ENCODE data around the gene DDX51.

Gene DDX51

DNA sequence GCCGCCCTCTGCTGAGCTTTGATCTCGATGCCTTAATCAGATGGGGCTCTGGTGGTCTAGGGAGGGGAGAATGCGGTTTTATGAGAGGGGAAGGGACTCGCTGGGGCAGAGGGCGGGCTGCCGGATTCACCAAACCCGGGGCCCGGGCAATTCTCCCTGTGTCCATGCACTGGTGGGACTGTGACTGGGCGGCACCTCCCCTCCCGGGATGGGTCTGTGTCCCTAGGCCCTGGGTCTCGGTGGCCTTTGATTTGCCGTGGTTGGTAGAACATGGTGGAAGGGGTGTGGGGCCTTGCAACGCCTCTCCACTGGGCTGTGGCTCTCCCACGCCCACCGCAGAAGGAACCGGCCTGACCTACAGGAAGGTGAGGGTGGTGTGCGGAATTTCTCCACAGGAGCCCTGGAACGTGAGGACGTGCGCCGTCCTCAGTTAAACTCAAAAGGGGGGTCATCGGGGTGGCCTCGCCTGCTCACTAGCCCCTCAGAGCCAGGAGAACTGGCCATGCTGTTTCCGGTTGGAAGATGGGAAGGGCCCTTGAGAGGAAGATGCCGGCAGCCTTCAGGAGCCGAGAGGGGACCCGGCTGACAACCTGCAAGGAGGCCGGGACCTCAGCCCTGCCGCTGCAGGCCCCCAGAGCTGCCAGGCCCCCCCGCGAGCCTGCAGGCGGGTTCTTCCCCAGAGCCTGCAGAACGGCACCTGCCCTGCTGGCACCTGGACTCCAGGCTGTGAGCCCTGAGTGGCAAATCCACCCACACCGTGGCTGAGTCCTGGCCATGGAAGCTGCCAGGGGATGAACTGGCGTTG, 43.7 kb upstream of the DDX51 start:
- Histone ChIP-seq H3K27ac (replicated peaks) (no peak overlapping the region), H3K4me3 (replicated peaks; ENCODE audit: insufficient read depth, low read length) (no peak overlapping the region), H3K27me3 (ENCODE audit: insufficient read depth, poor library complexity, severe bottlenecking) (peaks cover 27% of the 10 kb centered on the region)
- TF ChIP-seq, protein P1, sequence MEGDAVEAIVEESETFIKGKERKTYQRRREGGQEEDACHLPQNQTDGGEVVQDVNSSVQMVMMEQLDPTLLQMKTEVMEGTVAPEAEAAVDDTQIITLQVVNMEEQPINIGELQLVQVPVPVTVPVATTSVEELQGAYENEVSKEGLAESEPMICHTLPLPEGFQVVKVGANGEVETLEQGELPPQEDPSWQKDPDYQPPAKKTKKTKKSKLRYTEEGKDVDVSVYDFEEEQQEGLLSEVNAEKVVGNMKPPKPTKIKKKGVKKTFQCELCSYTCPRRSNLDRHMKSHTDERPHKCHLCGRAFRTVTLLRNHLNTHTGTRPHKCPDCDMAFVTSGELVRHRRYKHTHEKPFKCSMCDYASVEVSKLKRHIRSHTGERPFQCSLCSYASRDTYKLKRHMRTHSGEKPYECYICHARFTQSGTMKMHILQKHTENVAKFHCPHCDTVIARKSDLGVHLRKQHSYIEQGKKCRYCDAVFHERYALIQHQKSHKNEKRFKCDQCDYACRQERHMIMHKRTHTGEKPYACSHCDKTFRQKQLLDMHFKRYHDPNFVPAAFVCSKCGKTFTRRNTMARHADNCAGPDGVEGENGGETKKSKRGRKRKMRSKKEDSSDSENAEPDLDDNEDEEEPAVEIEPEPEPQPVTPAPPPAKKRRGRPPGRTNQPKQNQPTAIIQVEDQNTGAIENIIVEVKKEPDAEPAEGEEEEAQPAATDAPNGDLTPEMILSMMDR (IDR thresholded peaks at IDR 0.05; ENCODE audit: insufficient read depth, low read length): no peak
- TF ChIP-seq, protein P2, sequence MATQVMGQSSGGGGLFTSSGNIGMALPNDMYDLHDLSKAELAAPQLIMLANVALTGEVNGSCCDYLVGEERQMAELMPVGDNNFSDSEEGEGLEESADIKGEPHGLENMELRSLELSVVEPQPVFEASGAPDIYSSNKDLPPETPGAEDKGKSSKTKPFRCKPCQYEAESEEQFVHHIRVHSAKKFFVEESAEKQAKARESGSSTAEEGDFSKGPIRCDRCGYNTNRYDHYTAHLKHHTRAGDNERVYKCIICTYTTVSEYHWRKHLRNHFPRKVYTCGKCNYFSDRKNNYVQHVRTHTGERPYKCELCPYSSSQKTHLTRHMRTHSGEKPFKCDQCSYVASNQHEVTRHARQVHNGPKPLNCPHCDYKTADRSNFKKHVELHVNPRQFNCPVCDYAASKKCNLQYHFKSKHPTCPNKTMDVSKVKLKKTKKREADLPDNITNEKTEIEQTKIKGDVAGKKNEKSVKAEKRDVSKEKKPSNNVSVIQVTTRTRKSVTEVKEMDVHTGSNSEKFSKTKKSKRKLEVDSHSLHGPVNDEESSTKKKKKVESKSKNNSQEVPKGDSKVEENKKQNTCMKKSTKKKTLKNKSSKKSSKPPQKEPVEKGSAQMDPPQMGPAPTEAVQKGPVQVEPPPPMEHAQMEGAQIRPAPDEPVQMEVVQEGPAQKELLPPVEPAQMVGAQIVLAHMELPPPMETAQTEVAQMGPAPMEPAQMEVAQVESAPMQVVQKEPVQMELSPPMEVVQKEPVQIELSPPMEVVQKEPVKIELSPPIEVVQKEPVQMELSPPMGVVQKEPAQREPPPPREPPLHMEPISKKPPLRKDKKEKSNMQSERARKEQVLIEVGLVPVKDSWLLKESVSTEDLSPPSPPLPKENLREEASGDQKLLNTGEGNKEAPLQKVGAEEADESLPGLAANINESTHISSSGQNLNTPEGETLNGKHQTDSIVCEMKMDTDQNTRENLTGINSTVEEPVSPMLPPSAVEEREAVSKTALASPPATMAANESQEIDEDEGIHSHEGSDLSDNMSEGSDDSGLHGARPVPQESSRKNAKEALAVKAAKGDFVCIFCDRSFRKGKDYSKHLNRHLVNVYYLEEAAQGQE (IDR thresholded peaks at IDR 0.05; ENCODE audit: insufficient replicate concordance, low read depth): no peak
- no peak for TF ChIP-seq GABPA (IDR thresholded peaks at IDR 0.05; ENCODE audit: low read depth)
- no peak for TF ChIP-seq POLR2AphosphoS5 (IDR thresholded peaks at IDR 0.05; ENCODE audit: low read depth)
- TF ChIP-seq SPI1 (IDR thresholded peaks at IDR 0.05; ENCODE audit: borderline replicate concordance, low read depth): no peak
- no peak for DNase-seq (ENCODE audit: low read depth in 1 of 2, low spot score in 1 of 2)

DNA sequence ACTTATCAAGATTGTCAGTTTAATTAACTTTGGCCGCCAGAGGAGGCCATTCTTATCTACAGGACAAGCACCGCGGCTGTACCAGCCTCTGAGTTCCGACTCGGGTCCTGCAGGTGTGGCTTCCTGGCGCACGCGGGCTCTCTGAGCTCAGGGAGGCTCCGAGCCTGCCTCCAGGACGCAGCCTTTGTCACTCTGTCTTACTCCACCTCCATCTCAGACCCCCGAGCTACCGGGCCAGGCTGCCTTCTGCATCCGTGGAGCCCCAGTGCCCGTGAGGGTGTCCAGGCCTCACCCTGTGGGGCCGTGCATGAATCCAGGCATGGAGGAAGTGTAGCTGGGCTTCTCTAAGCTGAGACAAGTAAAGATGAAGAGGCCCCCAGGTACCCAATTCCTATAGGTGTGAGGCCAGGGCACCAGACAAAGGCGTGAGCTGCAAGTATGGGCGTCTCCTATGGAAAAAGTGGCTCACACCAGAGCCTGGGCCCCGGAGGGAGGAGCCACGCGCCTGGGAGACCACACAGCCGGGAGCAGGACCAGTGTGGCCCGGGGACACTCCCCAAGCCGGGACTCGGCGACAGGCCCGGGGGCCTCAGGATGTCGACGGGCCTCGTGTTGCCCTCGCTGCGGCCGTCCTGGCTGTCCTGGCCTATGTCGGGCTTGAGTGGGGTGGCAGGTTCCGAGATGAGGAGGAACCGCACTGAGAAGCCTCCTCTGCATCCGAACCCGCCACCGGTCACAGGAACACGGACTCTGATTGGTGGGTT, 42.9 kb upstream of the DDX51 start:
- TF ChIP-seq, protein P1 (IDR thresholded peaks at IDR 0.05; ENCODE audit: insufficient read depth, low read length): no peak
- TF ChIP-seq, protein P2 (IDR thresholded peaks at IDR 0.05; ENCODE audit: insufficient replicate concordance, low read depth): no peak
- TF ChIP-seq SPI1 (IDR thresholded peaks at IDR 0.05; ENCODE audit: borderline replicate concordance, low read depth): no peak
- TF ChIP-seq GABPA (IDR thresholded peaks at IDR 0.05; ENCODE audit: low read depth): no peak
- TF ChIP-seq POLR2AphosphoS5 (IDR thresholded peaks at IDR 0.05; ENCODE audit: low read depth): no peak
- Histone ChIP-seq H3K4me3 (replicated peaks; ENCODE audit: insufficient read depth, low read length) (no peak overlapping the region), H3K27ac (replicated peaks) (no peak overlapping the region), H3K27me3 (ENCODE audit: insufficient read depth, poor library complexity, severe bottlenecking) (peaks cover 27% of the 10 kb centered on the region)
- DNase-seq (ENCODE audit: low read depth in 1 of 2, low spot score in 1 of 2): no peak

DNA sequence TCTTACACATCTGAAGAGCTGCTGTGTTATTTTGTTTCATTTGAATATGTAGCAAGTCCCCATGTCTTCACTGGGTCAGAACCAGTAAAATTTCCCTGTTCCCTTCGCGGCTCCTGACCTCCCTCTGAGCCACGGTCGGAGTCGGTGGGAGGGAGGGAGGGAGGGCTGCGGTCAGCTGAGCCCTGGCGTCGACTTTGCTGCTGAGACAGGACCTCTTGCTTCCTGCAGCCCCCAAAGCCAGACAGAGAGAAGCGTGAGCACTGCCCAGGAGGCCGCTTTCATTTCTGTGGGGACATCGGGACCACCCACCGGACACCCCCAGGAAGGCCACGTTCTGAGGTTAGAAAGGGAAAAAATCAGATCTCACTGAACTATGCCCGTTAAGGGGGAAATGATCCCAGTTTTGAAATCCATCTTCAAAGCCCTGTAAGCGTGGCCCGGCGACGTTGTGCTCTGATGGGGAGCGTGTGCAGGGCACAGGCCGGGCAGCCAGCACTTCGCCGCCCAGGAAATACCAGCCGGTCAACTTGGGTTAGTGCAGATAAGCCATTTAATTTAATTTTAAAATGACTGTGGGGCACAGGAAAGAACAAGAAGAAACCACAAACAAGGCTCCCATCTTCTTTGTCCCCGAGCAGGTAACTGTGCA, 42.2 kb upstream of the DDX51 start:
- Histone ChIP-seq H3K27me3 (ENCODE audit: insufficient read depth, poor library complexity, severe bottlenecking) (peaks cover 27% of the 10 kb centered on the region), H3K27ac (replicated peaks) (no peak overlapping the region), H3K4me3 (replicated peaks; ENCODE audit: insufficient read depth, low read length) (no peak overlapping the region)
- DNase-seq (ENCODE audit: low read depth in 1 of 2, low spot score in 1 of 2): no peak
- TF ChIP-seq SPI1 (IDR thresholded peaks at IDR 0.05; ENCODE audit: borderline replicate concordance, low read depth): no peak
- TF ChIP-seq, protein P1 (IDR thresholded peaks at IDR 0.05; ENCODE audit: insufficient read depth, low read length): no peak
- TF ChIP-seq, protein P2 (IDR thresholded peaks at IDR 0.05; ENCODE audit: insufficient replicate concordance, low read depth): no peak
- TF ChIP-seq GABPA (IDR thresholded peaks at IDR 0.05; ENCODE audit: low read depth): no peak
- TF ChIP-seq POLR2AphosphoS5 (IDR thresholded peaks at IDR 0.05; ENCODE audit: low read depth): no peak
